SK-N-MC (cell line): ENCODE results near the gene PHF2.

Experiments
- DNase-seq: peaks from one replicate; pipeline ENCODE4 v3.0.0-alpha.2; 2011; ENCODE audit warnings: low read depth, low spot score
- H3K27ac ChIP-seq: fragments of 200-600 bp; sonication (generic); 2 replicates; pipeline ENCODE4 v1.5.1; 2016; ENCODE audit warnings: mixed run types
- H3K36me3 ChIP-seq: fragments of 200-600 bp; sonication (generic); 2 replicates; pipeline ENCODE4 v1.6.1; 2017; ENCODE audit warnings: antibody characterized with exemption, low read length, mixed read lengths; ENCODE audit not compliant: insufficient read depth
- H3K4me3 ChIP-seq: fragments of 200-600 bp; sonication (generic); 2 replicates; pipeline ENCODE4 v1.5.1; 2016
- H3K9ac ChIP-seq: fragments of 200-600 bp; sonication (generic); 2 replicates; pipeline ENCODE4 v1.8.0; 2017; ENCODE audit warnings: mixed run types, mixed read lengths; ENCODE audit not compliant: insufficient read length
- H3K9me3 ChIP-seq: fragments of 200-600 bp; sonication (generic); 2 replicates; pipeline ENCODE4 v1.6.1; 2017; ENCODE audit warnings: low read depth, mild to moderate bottlenecking, antibody characterized with exemption, low read length, moderate library complexity, mixed read lengths
- EZH2 ChIP-seq: fragments of 200-600 bp; sonication (generic); IDR thresholded peaks from one replicate; pipeline ENCODE4 v1.6.1; 2017; ENCODE audit warnings: antibody characterized with exemption
- FOXP2 ChIP-seq: optimal IDR thresholded peaks from 2 replicates; pipeline ENCODE3; 2011; ENCODE audit warnings: mild to moderate bottlenecking, moderate library complexity; ENCODE audit not compliant: insufficient read depth; ENCODE audit errors: extremely low read length, control extremely low read depth
- POLR2AphosphoS5 ChIP-seq: IDR thresholded peaks from 2 replicates; pipeline ENCODE4 v1.6.1; 2012; ENCODE audit warnings: mild to moderate bottlenecking, low read depth, low read length, borderline replicate concordance

PHF2 gene

GRCh38 chr9:93612052-93612795 lies 35.8 kb downstream of the PHF2 start:
- H3K9ac ChIP-seq: no peak overlapping the region
- no peak overlapping the region for H3K4me3 ChIP-seq
- H3K9me3 ChIP-seq: no peaks in the 10 kb centered on the region
- TF ChIP-seq FOXP2 (no peak), POLR2AphosphoS5 (no peak), EZH2 (no peak)
- DNase-seq: no peak
- H3K36me3 ChIP-seq: peaks cover 4% of the 10 kb centered on the region; the same call in 1 of the 2 replicates
- no peak overlapping the region for H3K27ac ChIP-seq

GRCh38 chr9:93612796-93613154 lies 36.4 kb downstream of the PHF2 start:
- DNase-seq: no peak
- H3K36me3 ChIP-seq: peaks cover 4% of the 10 kb centered on the region; the same call in 1 of the 2 replicates
- H3K27ac ChIP-seq: no peak overlapping the region
- TF ChIP-seq POLR2AphosphoS5: no peak
- no peak for TF ChIP-seq FOXP2
- no peak for TF ChIP-seq EZH2
- no peaks in the 10 kb centered on the region for H3K9me3 ChIP-seq
- H3K9ac ChIP-seq: no peak overlapping the region
- H3K4me3 ChIP-seq: no peak overlapping the region

GRCh38 chr9:93613174-93613573 lies 36.8 kb downstream of the PHF2 start:
- Histone ChIP-seq H3K4me3 (no peak overlapping the region), H3K27ac (no peak overlapping the region), H3K9ac (no peak overlapping the region), H3K36me3 (peaks cover 4% of the 10 kb centered on the region; the same call in 1 of the 2 replicates), H3K9me3 (no peaks in the 10 kb centered on the region)
- DNase-seq: no peak
- TF ChIP-seq POLR2AphosphoS5 (no peak), EZH2 (no peak), FOXP2 (no peak)

- Histone ChIP-seq H3K9me3 (no peaks in the 10 kb centered on the region), H3K27ac (no peak overlapping the region), H3K36me3 (peaks cover 4% of the 10 kb centered on the region; the same call in 1 of the 2 replicates), H3K4me3 (no peak overlapping the region), H3K9ac (no peak overlapping the region)
- TF ChIP-seq FOXP2: no peak
- no peak for TF ChIP-seq EZH2
- no peak for TF ChIP-seq POLR2AphosphoS5
- DNase-seq: no peak
Measured at GRCh38 chr9:93613791-93614190, 37.4 kb downstream of the PHF2 start.

- Histone ChIP-seq H3K9ac (no peak overlapping the region), H3K36me3 (peaks cover 4% of the 10 kb centered on the region; the same call in 1 of the 2 replicates), H3K4me3 (no peak overlapping the region), H3K9me3 (no peaks in the 10 kb centered on the region), H3K27ac (no peak overlapping the region)
- DNase-seq: no peak
- TF ChIP-seq FOXP2: no peak
- TF ChIP-seq EZH2: no peak
- TF ChIP-seq POLR2AphosphoS5: no peak
Measured at GRCh38 chr9:93614830-93615468, 38.6 kb downstream of the PHF2 start.

- H3K4me3 ChIP-seq: no peak overlapping the region
- H3K36me3 ChIP-seq: no peaks in the 10 kb centered on the region
- no peak for DNase-seq
Measured at GRCh38 chr9:93616044-93616443, 39.7 kb downstream of the PHF2 start.

GRCh38 chr9:93617273-93617672 lies 40.9 kb downstream of the PHF2 start:
- TF ChIP-seq EZH2: no peak
- no peak for TF ChIP-seq POLR2AphosphoS5
- TF ChIP-seq FOXP2: no peak
- Histone ChIP-seq H3K9ac (no peak overlapping the region), H3K9me3 (no peaks in the 10 kb centered on the region), H3K4me3 (no peak overlapping the region), H3K36me3 (no peaks in the 10 kb centered on the region), H3K27ac (no peak overlapping the region)
- DNase-seq: no peak

More at GRCh38 chr9:93616044-93616443, 39.7 kb downstream of the PHF2 start:
- Histone ChIP-seq H3K27ac (no peak overlapping the region), H3K9ac (no peak overlapping the region), H3K9me3 (no peaks in the 10 kb centered on the region)
- no peak for TF ChIP-seq EZH2
- TF ChIP-seq POLR2AphosphoS5: no peak
- no peak for TF ChIP-seq FOXP2

- Histone ChIP-seq H3K4me3 (no peak overlapping the region), H3K27ac (no peak overlapping the region), H3K9ac (no peak overlapping the region)
Measured at GRCh38 chr9:93619272-93619775, 42.9 kb downstream of the PHF2 start.

More at GRCh38 chr9:93619272-93619775, 42.9 kb downstream of the PHF2 start:
- no peaks in the 10 kb centered on the region for H3K9me3 ChIP-seq
- no peak for TF ChIP-seq POLR2AphosphoS5
- no peak for TF ChIP-seq FOXP2
- TF ChIP-seq EZH2: no peak
- DNase-seq: no peak
- H3K36me3 ChIP-seq: no peaks in the 10 kb centered on the region
